Hematopoietic multipotent progenitor cell treated with erythropoietin and hydrocortisone succinate and interleukin-3 and kit ligand, for 4 days (in vitro differentiated cells): ENCODE results near the gene MTG1.
"Not testable (repeated sequence)": the region's sequence is repeated elsewhere in the genome, so short reads cannot be mapped to it uniquely, and the experiment has no call there.

Source experiments
- DNase-seq: peaks from one replicate; pipeline ENCODE4 v3.0.0-alpha.2; 2015

Gene MTG1

DNA sequence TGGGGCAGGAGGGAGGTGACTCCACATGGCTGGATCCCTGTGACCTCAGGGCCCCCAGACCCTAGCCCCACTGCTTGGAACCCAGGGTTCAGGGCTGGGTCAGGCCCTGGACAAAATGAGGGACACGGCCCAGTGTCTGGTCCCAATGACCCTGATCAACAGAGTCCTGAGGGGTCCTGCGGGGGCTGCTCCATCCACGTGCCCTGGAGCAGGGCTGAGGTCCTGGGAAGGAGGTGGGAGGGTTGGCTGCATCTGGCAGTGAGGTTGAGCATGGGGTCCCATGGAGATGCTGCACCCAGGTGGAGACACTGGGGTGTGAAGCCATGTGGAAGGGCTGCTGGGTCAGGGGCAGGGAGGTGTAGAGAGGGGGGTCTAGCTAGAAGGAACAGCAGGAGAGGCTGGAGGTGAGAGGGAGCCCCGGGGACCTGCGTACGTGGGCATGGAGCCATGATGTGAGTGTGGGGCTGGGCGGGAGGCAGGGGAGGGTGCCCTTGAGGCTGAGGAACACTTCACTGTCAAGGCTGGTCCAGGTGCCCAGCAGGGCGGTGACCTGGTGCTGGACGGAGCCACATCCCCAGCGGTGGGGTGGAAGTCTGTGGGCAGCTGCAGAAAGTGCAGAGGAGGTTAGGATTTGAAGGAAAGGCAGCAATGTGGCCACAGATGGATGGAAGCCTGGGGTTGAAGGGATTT, 60.4 kb downstream of the MTG1 start:
- no peak for DNase-seq

DNA sequence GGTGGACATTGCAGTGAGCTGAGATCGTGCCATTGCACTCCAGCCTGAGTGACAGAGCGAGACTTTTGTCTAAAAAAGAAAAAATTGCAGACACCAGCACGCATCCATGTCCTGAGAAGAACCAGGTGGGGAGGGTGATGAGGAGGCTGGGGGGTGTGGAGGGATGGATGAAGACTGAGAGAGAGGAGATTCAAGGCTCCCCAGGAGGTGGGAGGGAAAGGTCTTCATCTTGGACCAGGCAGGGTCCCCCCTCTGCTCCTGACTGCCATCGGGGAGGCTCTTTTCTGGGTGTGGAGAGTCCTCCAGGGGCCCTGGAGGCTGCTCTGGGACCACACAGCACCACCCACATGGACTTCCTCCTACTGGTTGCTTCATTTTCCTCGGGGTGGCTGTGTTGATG, 61.2 kb downstream of the MTG1 start:
- no peak for DNase-seq

DNA sequence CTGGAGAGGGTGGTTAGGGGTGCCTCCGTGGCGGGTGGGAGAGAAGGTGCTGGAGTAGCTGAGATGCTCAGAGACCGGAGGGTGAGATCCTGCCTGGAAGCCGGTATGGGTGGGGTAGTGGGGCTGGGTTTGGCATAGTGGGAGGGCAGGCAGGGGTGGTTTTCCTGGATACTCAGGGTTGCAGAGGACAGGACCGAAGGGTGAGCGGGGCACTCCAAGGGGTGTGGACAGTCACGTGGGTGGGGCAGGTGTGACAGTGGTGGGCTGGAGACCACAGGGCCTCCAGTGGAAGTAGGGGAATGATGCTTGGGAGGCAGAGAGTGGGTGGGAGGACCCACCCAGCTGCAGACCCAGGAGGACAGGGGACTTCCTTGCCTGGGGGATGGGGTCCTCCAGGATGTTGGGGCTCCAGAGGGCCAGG, 61.7 kb downstream of the MTG1 start:
- DNase-seq: no peak

DNA sequence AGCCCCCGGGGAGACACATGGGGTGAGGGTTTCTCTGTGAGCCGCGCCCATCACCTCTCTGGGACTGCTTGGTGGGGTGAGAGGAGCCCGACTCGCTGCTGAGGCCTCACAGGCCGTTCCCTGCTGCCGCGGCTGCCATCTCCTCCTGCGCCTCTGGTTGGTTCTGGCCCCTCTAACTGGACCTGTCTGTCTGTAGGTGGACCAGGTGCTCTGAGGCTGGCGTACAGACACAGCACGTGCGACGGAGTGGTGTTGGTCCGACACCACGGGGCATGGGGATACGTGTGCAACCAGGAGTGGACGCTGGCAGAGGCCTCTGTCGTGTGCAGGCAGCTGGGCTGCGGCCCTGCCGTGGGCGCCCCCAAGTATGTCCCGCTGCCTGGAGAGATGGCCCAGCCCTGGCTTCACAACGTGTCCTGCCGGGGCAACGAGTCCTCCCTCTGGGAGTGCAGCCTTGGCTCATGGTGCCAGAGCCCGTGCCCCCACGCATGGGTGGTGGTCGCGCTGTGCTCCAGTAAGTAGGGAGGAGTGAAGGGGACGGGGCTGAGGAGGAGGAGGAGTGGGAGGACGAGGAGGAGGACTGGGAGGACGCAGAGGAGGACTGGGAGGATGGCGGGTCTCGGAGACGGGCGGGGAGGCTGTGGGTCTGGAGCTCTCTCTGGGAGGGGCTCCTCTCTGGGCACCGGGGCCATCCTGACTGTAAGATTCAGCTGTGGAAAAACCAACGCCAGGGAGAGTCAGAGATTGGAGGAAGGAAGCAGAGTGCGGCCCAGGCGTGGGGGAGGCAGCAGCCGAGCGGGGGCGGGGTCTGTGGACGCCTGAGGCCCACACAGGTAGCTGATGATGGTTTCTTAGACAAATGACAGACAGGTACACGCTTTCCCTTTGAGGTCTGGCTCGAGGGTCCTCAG, 62.3 kb downstream of the MTG1 start:
- no peak for DNase-seq

DNA sequence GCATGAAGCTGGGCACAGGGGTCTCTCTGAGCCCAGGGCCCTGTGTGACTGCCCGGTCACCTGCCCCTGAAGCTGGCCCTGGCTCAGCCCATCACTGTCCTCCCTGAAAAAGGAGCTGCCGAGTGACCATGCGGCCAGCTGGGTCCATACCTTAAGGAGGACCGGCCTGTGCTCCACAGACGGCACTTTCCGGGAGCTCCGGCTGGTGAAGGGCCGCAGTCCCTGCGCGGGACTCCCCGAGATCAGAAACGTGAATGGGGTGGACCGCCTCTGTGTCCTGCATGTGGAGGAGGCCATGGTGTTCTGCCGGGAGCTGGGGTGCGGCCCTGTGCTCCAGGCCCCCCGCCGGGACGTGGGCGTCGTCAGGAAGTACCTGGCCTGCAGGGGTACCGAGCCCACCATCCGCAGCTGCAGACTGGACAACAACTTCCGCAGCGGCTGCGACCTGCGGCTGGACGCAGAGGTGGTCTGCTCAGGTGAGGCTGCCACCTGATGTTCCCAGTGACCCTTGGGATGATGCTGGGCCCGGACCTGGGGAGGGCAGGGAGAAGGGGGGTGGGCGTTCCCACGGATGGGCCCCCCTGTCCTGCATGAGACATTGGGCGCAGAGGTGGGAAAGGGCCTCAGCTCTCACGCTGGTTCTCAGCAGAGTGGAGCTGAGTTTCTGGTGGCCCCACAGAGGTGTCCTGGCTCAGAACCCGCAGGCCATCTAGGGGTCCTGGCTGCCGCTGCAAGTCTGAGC, 63.3 kb downstream of the MTG1 start:
- no peak for DNase-seq

GRCh38 chr10:133458021-133458709, 64.2 kb downstream of the MTG1 start:
- DNase-seq: no peak

DNA sequence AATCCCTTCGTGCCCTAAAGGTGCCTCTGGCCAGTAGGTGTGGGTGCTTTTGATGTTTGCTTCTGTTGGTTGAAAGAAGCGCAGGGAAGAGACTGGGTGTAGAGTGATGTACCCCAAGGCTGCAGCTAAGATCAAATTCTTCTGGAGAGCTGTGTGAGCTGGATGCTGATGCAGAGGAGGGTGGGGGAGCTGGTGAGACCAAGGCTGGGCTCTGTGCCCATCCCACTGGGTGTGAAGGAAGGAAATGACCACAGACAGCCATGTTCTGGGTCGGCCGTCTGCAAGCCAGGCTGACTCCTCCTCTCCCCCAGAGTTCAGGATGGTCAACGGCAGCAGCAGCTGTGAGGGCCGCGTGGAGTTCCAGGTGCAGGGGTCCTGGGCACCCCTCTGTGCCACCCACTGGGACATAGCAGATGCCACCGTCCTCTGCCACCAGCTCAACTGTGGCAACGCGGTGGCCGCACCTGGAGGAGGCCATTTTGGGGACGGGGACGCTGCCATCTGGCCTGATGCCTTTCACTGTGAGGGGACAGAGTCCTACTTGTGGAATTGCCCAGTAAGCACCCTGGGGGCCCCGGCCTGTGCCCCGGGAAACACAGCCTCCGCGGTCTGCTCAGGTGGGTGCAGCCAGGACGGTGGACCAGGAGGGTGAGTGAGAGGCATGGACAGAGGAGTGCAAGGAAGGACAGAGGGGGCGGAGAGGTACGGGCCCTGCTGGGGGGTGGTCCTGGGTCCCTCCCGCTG, 64.9 kb downstream of the MTG1 start:
- DNase-seq: no peak

GRCh38 chr10:133459454-133460207, 65.7 kb downstream of the MTG1 start:
- no peak for DNase-seq

DNA sequence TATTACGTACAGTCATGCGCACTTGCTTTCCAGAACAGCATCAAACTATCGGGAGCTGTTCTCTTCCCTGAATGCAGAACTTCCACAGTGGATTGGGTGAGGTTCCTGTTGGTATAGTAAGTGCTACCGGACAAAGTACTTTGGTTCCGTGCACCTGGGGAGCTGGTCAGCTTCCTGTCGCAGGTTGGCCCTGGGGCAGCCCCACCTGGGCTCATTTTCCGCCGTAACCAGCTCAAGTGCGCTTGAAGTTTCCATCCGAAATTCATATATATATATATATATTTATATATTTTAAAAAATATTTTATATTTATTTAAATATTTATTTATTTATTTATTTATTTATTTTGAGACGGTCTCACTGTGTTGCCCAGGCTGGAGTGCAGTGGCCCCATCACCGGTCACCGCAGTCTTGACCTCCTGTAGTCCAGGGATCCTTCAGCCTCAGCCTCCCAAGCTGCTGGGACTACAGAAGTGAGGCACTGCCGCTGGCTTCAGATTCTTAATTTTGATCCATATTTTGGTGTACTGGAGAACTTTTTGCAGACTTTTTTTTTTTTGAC, 66.3 kb downstream of the MTG1 start:
- no peak for DNase-seq

DNA sequence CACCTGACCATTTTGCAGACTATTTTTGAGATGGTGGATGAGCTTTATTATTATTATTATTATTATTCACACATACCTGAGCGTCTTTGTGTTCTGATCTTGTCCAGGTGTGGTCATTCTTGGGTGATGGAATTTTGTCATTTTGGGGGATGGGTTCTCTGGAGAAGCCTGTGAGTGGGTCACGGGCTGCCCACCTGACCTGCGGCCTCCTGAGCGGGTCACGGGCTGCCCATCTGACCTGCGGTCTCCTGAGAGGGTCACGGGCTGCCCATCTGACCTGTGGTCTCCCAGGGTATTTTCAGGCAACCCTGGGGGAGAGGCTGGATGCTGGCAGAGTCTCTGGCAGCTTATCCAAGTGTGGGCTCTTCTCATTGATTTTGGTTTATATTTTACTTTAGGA, 67.1 kb downstream of the MTG1 start:
- DNase-seq: no peak

DNA sequence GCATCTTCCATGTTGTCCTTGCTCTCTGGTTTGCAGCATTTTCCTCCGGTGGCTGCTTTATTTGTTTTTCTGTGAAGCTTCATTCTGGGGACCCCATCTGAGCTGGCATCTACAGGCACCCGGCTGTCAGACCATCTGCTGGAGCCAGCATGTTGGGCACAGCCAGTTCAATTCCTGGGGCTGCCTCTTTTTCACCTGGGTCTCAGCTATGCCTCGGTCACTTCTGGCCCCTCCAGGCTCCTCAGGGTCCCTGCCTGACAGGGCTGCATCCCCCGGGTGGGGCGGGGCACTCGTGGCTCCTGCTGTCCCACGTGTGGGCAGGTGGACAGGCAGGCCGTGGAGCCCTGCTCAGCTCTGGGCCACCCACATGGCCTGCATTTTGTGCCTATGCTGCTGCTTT, 67.9 kb downstream of the MTG1 start:
- no peak for DNase-seq

GRCh38 chr10:133462512-133463305, 68.8 kb downstream of the MTG1 start:
- DNase-seq: no peak

DNA sequence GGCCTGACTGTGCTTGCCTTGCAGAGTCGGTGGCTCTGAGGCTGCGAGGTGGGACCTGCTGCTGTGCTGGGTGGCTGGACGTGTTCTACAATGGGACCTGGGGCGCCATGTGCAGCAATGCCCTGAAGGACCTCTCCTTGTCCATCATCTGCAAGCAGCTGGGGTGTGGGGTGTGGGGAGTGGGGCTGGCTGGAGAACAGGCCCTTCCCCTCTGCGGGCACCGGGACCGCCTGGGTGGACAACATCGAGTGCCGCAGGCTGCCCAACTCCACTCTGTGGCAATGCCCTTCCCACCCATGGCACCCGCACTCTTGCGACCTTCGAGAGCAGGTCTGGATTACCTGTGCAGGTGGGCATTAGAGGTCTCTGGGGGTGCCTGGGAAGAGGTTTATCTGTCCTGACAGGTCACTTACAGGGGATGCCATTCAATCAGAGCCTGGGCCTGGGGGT, 70.7 kb downstream of the MTG1 start:
- no peak for DNase-seq

DNA sequence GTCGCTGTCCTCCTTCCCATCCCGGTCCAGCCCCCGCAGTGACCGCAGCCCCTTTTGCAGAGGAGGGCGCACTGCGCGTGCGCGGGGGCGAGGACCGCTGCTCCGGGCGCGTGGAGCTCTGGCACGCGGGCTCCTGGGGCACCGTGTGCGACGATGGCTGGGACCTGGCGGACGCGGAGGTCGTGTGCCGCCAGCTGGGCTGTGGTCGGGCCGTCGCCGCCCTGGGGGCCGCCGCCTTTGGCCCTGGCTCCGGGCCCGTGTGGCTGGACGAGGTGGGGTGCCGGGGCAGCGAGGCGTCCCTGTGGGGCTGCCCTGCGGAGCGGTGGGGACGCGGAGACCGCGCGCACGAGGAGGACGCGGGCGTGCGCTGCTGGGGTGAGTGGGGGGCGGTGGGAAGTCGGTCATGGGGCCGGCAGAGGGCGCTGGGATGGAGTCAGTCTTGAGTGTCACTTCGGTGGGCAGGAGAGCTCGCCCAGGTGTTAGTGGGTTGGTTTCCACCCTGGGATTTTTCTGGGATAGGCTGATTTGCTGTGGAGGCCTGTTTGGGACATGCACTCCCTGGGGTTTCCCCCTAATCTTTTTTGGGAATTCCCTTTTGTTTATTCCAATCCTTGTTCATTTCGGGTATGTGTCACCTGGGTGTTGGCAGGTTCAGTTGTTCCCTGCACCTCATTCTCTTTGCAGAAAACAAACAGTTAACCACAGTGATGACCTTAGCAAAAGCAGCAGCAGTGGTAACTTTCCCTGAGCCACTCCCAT, 71.4 kb downstream of the MTG1 start:
- no peak for DNase-seq

GRCh38 chr10:133465950-133466474, 72.1 kb downstream of the MTG1 start:
- DNase-seq: no peak

DNA sequence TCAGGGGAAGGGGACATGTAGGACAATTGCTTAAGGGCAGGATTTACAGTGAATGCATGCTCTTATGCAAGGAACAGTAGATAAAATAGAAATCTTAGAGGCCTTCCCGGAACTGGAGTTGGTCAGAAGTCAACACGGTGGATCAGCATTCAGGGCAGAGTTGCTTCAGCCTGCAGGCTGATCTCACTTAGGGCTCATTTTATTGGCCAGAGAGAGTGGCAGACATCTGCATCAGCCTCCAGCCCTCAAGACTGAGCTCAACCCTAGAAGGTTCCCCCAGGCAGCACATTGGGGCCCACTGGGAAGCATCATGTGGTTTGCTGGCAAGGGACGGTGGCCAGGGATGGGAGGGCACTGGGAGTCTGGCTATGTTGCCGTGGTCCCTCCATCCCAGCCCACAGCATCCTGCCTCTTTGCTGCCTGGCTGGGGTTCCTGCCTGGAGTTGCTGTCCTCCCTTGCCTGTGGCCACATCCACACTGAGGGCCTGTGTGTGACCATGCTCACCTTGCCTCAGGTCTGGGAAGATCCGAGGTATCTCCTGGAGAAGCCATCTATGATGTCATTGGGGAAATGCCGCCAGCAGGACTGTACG, 72.8 kb downstream of the MTG1 start:
- no peak for DNase-seq

- no peak for DNase-seq
These were observed 73.4 kb downstream of the MTG1 start for GRCh38 chr10:133467286-133467911.

DNA sequence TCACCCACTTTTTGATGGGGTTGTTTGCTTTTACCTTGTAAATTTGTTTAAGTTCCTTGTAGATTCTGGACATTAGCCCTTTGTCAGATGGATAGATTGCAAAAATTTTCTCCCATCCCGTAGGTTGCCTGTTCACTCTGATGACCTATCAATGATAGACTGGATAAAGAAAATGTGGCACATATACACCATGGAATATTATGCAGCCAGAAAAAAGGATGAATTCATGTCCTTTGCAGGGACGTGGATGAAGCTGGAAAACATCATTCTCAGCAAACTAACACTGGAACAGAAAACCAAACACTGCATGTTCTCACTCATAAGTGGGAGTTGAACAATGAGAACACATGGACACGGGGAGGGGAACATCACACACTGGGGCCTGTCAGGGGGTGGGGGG, 75.2 kb downstream of the MTG1 start:
- not testable (repeated sequence) for DNase-seq
